Lower leg skin (tissue), 4 donors: ENCODE measurements around the gene KCNJ9. TPM values are rescaled to one million over a fixed set of nuclear protein-coding genes. Genes with fewer than 3 reads are reported as not detected.
"Not testable (repeated sequence)": the region's sequence is repeated elsewhere in the genome, so short reads cannot be mapped to it uniquely, and the experiment has no call there.

Experiments used
- DNase-seq, 2 donors: peaks; one replicate each; pipeline ENCODE4 v3.0.0-alpha.2; 2019; ENCODE audit warnings: low spot score in 2 of 2
- H3K4me3 ChIP-seq: fragments of 200-600 bp; sonication (generic); 2 replicates; pipeline ENCODE4 v1.5.1; 2017; ENCODE audit warnings: mild to moderate bottlenecking, low read depth; ENCODE audit not compliant: poor library complexity, severe bottlenecking
- POLR2A ChIP-seq, 2 donors: fragments of 450-650 bp; IDR thresholded peaks; one replicate each; pipeline ENCODE4 v1.6.1; 2016 to 2017; ENCODE audit warnings: antibody characterized with exemption in 2 of 2, mild to moderate bottlenecking in 1 of 2, moderate library complexity in 1 of 2
- WGBS, 2 donors: methylation state at CpG; one replicate each; pipeline ENCODE4 v1.1.5; 2018; 5-methylcytosine and 5-hydroxymethylcytosine counted together
- intact Hi-C: fragments of 100-400 bp; cut with DNase I; formaldehyde crosslinking; loops from one replicate; pipeline ENCODE4 v1.15.0; 2023; ENCODE audit warnings: low total_unique reads
- total RNA-seq, 4 donors: library from RNA; depleted of rRNA; stranded (reverse); fragments of >200 nt; gene quantifications; one replicate each; pipeline ENCODE4 v1.1.0, GENCODE V29; 2016
- TF ChIP-seq, protein P1 (sequence below), 3 donors: fragments of 450-650 bp; IDR thresholded peaks; one replicate each; pipeline ENCODE4 v1.5.1; 2016; ENCODE audit warnings: antibody characterized with exemption in 3 of 3, mild to moderate bottlenecking in 3 of 3, moderate library complexity in 2 of 3

KCNJ9 gene
- total RNA-seq, 4 donors from 2014 or later: 0.12 TPM; not detected in 3

GRCh38 chr1:160105155-160105554 is 23.8 kb downstream of the KCNJ9 start:
- WGBS, 2 donors: 93 to 97% methylated on average over 5 of the region's 5 CpGs
- no peak overlapping the region for H3K4me3 ChIP-seq
- TF ChIP-seq POLR2A (IDR thresholded peaks at IDR 0.05): no peak
- TF ChIP-seq, protein P1, sequence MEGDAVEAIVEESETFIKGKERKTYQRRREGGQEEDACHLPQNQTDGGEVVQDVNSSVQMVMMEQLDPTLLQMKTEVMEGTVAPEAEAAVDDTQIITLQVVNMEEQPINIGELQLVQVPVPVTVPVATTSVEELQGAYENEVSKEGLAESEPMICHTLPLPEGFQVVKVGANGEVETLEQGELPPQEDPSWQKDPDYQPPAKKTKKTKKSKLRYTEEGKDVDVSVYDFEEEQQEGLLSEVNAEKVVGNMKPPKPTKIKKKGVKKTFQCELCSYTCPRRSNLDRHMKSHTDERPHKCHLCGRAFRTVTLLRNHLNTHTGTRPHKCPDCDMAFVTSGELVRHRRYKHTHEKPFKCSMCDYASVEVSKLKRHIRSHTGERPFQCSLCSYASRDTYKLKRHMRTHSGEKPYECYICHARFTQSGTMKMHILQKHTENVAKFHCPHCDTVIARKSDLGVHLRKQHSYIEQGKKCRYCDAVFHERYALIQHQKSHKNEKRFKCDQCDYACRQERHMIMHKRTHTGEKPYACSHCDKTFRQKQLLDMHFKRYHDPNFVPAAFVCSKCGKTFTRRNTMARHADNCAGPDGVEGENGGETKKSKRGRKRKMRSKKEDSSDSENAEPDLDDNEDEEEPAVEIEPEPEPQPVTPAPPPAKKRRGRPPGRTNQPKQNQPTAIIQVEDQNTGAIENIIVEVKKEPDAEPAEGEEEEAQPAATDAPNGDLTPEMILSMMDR (IDR thresholded peaks at IDR 0.05): no peak
- DNase-seq: no peak
- intact Hi-C loops: loop anchor here (5.0 to 10.0 kb wide), 2 partner anchors 90 to 147 kb away; partner anchors contain the start of gene CASQ1

DNA sequence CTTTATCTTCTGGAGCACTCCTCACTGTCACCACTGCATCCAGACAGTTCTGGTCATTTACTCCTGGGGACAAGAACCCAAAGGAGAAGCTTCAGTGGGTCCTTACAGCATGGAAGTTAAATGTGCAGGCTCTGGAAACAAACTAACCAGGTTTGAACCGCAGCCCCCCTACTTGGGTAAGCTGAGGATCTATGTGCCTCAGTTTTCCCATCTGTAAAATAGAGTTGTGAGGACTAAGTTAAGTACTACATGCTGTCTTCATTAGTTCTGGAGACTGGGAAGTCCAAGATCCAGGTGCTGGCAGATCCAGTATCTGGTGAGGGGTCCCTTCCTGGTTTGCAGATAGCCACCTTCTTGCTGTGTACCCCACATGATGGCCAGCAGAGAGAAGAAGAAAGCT is 26.2 kb downstream of the KCNJ9 start:
- no peak overlapping the region for H3K4me3 ChIP-seq
- DNase-seq: no peak
- intact Hi-C loops: loop anchor here (5.0 to 10.0 kb wide), 2 partner anchors 87 to 145 kb away; partner anchors contain the start of gene CASQ1
- WGBS, 2 donors: 94 to 100% methylated on average over 1 of the region's 1 CpG
- TF ChIP-seq POLR2A (IDR thresholded peaks at IDR 0.05): no peak
- TF ChIP-seq, protein P1 (IDR thresholded peaks at IDR 0.05): no peak

DNA sequence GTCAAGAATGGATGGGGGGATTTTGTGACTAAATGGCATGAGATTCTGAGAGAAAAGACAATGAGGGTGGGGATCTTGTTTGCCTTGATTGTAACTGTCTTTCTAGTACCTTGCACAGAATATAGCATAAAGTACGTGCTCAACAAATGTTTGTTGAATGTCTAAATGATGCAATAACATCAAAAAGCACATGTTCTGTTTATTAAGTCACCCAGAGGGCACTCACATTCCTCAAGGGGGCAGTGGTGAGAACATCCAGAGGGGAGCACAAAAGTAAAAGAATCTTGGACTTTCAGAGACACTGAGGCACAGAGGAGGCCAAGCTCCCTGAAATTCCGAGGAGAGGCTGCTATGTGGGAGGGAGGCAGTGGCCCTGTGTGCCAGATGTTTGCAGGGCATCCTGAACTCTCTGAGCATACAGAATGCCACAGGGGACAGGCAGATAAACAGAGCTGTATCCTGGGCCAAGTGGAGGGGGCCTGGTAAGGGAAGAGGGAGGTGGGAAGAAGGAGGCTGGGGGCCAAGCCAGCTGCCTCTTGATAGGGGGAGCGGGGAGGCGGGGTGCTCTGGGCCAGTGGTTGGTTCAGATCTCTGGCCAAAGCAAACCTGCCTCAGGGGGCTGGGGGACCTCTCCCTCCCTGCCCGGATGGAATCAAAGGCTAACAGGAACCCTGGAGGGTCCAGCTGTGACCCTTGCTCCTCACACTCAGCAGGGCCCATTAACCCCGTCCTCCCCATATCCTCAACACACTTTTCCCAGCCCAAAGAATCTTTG is 27.7 kb downstream of the KCNJ9 start:
- intact Hi-C loops: loop anchor here (5.0 to 10.0 kb wide), 2 partner anchors 86 to 143 kb away; partner anchors contain the start of gene CASQ1
- WGBS, 2 donors: 20 to 25% methylated on average over 6 of the region's 6 CpGs
- no peak for TF ChIP-seq POLR2A (IDR thresholded peaks at IDR 0.05)
- TF ChIP-seq, protein P1 (IDR thresholded peaks at IDR 0.05): no peak
- no peak overlapping the region for H3K4me3 ChIP-seq
- no peak for DNase-seq

GRCh38 chr1:160109686-160110085 is 28.3 kb downstream of the KCNJ9 start:
- no peak overlapping the region for H3K4me3 ChIP-seq
- intact Hi-C loops: loop anchor here (5.0 to 10.0 kb wide), 2 partner anchors 85 to 143 kb away; partner anchors contain the start of gene CASQ1
- no peak for TF ChIP-seq POLR2A (IDR thresholded peaks at IDR 0.05)
- TF ChIP-seq, protein P1 (IDR thresholded peaks at IDR 0.05): no peak
- WGBS, 2 donors: 34 to 37% methylated on average over 4 of the region's 4 CpGs
- DNase-seq: no peak

- DNase-seq, intact Hi-C loops, H3K4me3 ChIP-seq: not testable (repeated sequence)
- WGBS, 2 donors: 91 to 93% methylated on average over 10 of the region's 10 CpGs
Observed at GRCh38 chr1:160111462-160111861, 30.1 kb downstream of the KCNJ9 start.

- WGBS, 2 donors: 71 to 82% methylated on average over 12 of the region's 12 CpGs
- no peak overlapping the region for H3K4me3 ChIP-seq
- intact Hi-C loops: no loop called here
- TF ChIP-seq, protein P1 (IDR thresholded peaks at IDR 0.05): no peak
- TF ChIP-seq POLR2A (IDR thresholded peaks at IDR 0.05): no peak
- no peak for DNase-seq
Observed at GRCh38 chr1:160112357-160112756, 31.0 kb downstream of the KCNJ9 start.
